H9 (cell line): Measurements from ENCODE around the gene USH2A. TPM values are rescaled to one million over a fixed set of nuclear protein-coding genes. Genes with fewer than 3 reads are reported as not detected.

Source experiments
- DNase-seq: peaks from one replicate; pipeline ENCODE4 v3.0.0-alpha.2; 2017
- H2AFZ ChIP-seq: one replicate; pipeline ENCODE4 v1.6.1; 2013; ENCODE audit warnings: mild to moderate bottlenecking, low read length, control low read depth, moderate library complexity
- H2AK5ac ChIP-seq: 2 replicates; pipeline ENCODE4 v1.6.1; 2013; ENCODE audit warnings: low read length, control low read depth, mixed read lengths; ENCODE audit not compliant: insufficient read length
- H2BK120ac ChIP-seq: one replicate; pipeline ENCODE4 v1.6.1; 2013; ENCODE audit warnings: low read depth, mild to moderate bottlenecking, low read length, control low read depth, inconsistent platforms; ENCODE audit not compliant: poor library complexity, severe bottlenecking
- H2BK12ac ChIP-seq: 2 replicates; pipeline ENCODE4 v1.6.1; 2013; ENCODE audit warnings: low read length, control low read depth, mixed read lengths, low read depth; ENCODE audit not compliant: insufficient read length
- H2BK15ac ChIP-seq: 2 replicates; pipeline ENCODE4 v1.6.1; 2013; ENCODE audit warnings: low read depth, low read length, control low read depth
- H2BK20ac ChIP-seq: one replicate; pipeline ENCODE4 v1.6.1; 2013; ENCODE audit warnings: low read depth, mild to moderate bottlenecking, low read length, control low read depth, inconsistent platforms; ENCODE audit not compliant: poor library complexity, severe bottlenecking
- H2BK5ac ChIP-seq: 2 replicates; pipeline ENCODE4 v1.6.1; 2013; ENCODE audit warnings: low read length, control low read depth, mixed read lengths; ENCODE audit not compliant: insufficient read length
- H3K14ac ChIP-seq: 2 replicates; pipeline ENCODE4 v1.6.1; 2013; ENCODE audit warnings: low read length, control low read depth; ENCODE audit not compliant: insufficient read depth
- H3K18ac ChIP-seq: 2 replicates; pipeline ENCODE4 v1.6.1; 2013; ENCODE audit warnings: low read depth, mild to moderate bottlenecking, mixed read lengths, low read length, control low read depth; ENCODE audit not compliant: insufficient read length
- H3K23ac ChIP-seq: 2 replicates; pipeline ENCODE4 v1.6.1; 2013; ENCODE audit warnings: low read length, control low read depth, mixed read lengths, low read depth; ENCODE audit not compliant: insufficient read length
- H3K23me2 ChIP-seq: 2 replicates; pipeline ENCODE4 v1.6.1; 2013; ENCODE audit warnings: low read depth, mild to moderate bottlenecking, mixed read lengths, low read length, control low read depth; ENCODE audit not compliant: insufficient read length, poor library complexity, severe bottlenecking
- H3K27ac ChIP-seq: 2 replicates; pipeline ENCODE4 v1.5.1; 2013; ENCODE audit warnings: low read length, control low read depth, mixed read lengths, low read depth; ENCODE audit not compliant: insufficient read length
- H3K27me3 ChIP-seq: 2 replicates; pipeline ENCODE4 v1.6.1; 2013; ENCODE audit warnings: low read length, control low read depth, inconsistent platforms; ENCODE audit not compliant: insufficient read depth
- H3K4ac ChIP-seq: 2 replicates; pipeline ENCODE4 v1.6.1; 2013; ENCODE audit warnings: low read depth, mild to moderate bottlenecking, control low read depth, inconsistent platforms, low read length, moderate library complexity
- H3K4me1 ChIP-seq: 2 replicates; pipeline ENCODE4 v1.6.1; 2013; ENCODE audit warnings: low read length, control low read depth, inconsistent platforms; ENCODE audit not compliant: insufficient read depth
- H3K4me2 ChIP-seq: 2 replicates; pipeline ENCODE4 v1.6.1; 2013; ENCODE audit warnings: low read length, control low read depth, mixed read lengths; ENCODE audit not compliant: insufficient read length, insufficient read depth
- H3K56ac ChIP-seq: 2 replicates; pipeline ENCODE4 v1.6.1; 2013; ENCODE audit warnings: low read depth, mild to moderate bottlenecking, mixed read lengths, low read length, control low read depth; ENCODE audit not compliant: insufficient read length
- H3K79me1 ChIP-seq: 2 replicates; pipeline ENCODE4 v1.6.1; 2013; ENCODE audit warnings: low read depth, mild to moderate bottlenecking, moderate library complexity, low read length, control low read depth, inconsistent platforms; ENCODE audit not compliant: insufficient read depth, poor library complexity, severe bottlenecking
- H3K79me2 ChIP-seq: 2 replicates; pipeline ENCODE4 v1.6.1; 2013; ENCODE audit warnings: low read length, control low read depth, inconsistent platforms; ENCODE audit not compliant: insufficient read depth
- H3K9ac ChIP-seq: 2 replicates; pipeline ENCODE4 v1.6.1; 2013; ENCODE audit warnings: low read length, control low read depth, mixed read lengths; ENCODE audit not compliant: insufficient read length; ENCODE audit errors: extremely low read depth
- H3K9me3 ChIP-seq: one replicate; pipeline ENCODE4 v1.6.1; 2013; ENCODE audit warnings: low read depth, low read length, inconsistent platforms; ENCODE audit not compliant: control insufficient read depth
- H3T11ph ChIP-seq: one replicate; pipeline ENCODE4 v1.6.1; 2013; ENCODE audit warnings: mild to moderate bottlenecking, low read length, control low read depth, inconsistent platforms
- H4K20me1 ChIP-seq: one replicate; pipeline ENCODE4 v1.6.1; 2013; ENCODE audit not compliant: control insufficient read depth, insufficient read length, insufficient read depth
- H4K5ac ChIP-seq: 2 replicates; pipeline ENCODE4 v1.6.1; 2013; ENCODE audit warnings: low read depth, mild to moderate bottlenecking, mixed read lengths, low read length, control low read depth; ENCODE audit not compliant: insufficient read length
- H4K8ac ChIP-seq: replicated peaks from 2 replicates; pipeline ENCODE4 v1.6.1; 2013; ENCODE audit warnings: low read length, control low read depth, mixed read lengths, low read depth; ENCODE audit not compliant: insufficient read length
- H4K91ac ChIP-seq: 2 replicates; pipeline ENCODE4 v1.6.1; 2013; ENCODE audit warnings: low read depth, mild to moderate bottlenecking, moderate library complexity, mixed read lengths, low read length, control low read depth; ENCODE audit not compliant: insufficient read length
- H3K27ac Mint-ChIP-seq, 3 experiments: 2 replicates in 2 of 3; 3 replicates in 1 of 3; pipeline ENCODE4 v1.8.0; 2020 to 2021; ENCODE audit warnings: mixed read lengths in 3 of 3, mild to moderate bottlenecking in 1 of 3, moderate library complexity in 1 of 3
- H3K27me3 Mint-ChIP-seq: 2 replicates; pipeline ENCODE4 v1.8.0; 2021; ENCODE audit warnings: low read depth, mild to moderate bottlenecking, moderate library complexity, mixed read lengths
- H3K36me3 Mint-ChIP-seq, 3 experiments: 2 replicates in 2 of 3; 3 replicates in 1 of 3; pipeline ENCODE4 v1.8.0; 2020 to 2021; ENCODE audit warnings: low read depth in 3 of 3, mixed read lengths in 3 of 3; ENCODE audit not compliant: insufficient read depth in 1 of 3
- H3K4me1 Mint-ChIP-seq, 2 experiments: 2 replicates each; pipeline ENCODE4 v1.8.0; 2020; ENCODE audit warnings: mixed read lengths in 2 of 2
- H3K4me3 Mint-ChIP-seq, 2 experiments: 2 replicates in 1 of 2; 3 replicates in 1 of 2; pipeline ENCODE4 v1.8.0; 2020 to 2021; ENCODE audit warnings: mild to moderate bottlenecking in 2 of 2, mixed read lengths in 2 of 2, moderate library complexity in 1 of 2
- H3K9me3 Mint-ChIP-seq, 2 experiments: 2 replicates in 1 of 2; 3 replicates in 1 of 2; pipeline ENCODE4 v1.8.0; 2020; ENCODE audit warnings: mild to moderate bottlenecking in 2 of 2, mixed read lengths in 2 of 2, moderate library complexity in 1 of 2
- CTCF ChIP-seq: fragments of 200-600 bp; sonication (generic); conservative IDR thresholded peaks from 3 replicates; pipeline ENCODE4 v1.8.0; 2021; ENCODE audit warnings: antibody characterized with exemption, mild to moderate bottlenecking
- WGBS: extraction: QIAGEN DNeasy Blood & Tissue Kit; methylation state at CpG from one replicate; pipeline ENCODE4 v1.1.7; 2013; ENCODE audit warnings: missing lambda C conversion rate, low lambda C conversion rate, mixed read lengths; ENCODE audit not compliant: insufficient read length; ENCODE audit errors: extremely low coverage; 5-methylcytosine and 5-hydroxymethylcytosine counted together
- total RNA-seq: library from RNA; stranded (reverse); gene quantifications from 2 replicates; pipeline ENCODE4 v1.2.1, GENCODE V29; 2021

Gene USH2A
- total RNA-seq, 1 experiment from 2014 or later: 0.11 TPM

DNA sequence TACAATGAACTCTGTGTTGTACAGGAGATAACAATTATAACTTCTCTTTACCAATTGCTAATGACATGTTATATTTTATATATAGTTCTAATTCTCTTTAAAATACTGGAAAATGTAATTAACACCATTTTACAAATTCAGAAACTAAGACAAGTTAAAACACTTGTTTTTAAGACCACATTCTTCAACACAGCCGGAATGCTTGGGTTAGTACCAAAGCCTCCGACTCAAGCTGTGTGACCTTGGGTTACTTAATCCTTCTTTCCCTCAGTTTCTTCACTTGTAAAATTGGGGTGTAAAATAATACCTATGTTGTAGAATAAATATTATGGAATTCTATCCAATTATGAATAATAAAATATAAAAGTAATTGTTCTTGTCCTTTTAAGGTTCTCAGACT, 378.7 kb downstream of the USH2A start:
- no CpG with 5 or more reads among the region's 2 CpGs for WGBS
- no peak overlapping the region for H4K8ac ChIP-seq
- no peak overlapping the region for H3K9ac ChIP-seq
- H2AK5ac ChIP-seq: no peak overlapping the region
- H2BK120ac ChIP-seq: no peak overlapping the region
- H3K79me1 ChIP-seq: no peaks in the 10 kb centered on the region
- TF ChIP-seq CTCF: no peak
- no peak overlapping the region for H3K4me2 ChIP-seq
- H4K20me1 ChIP-seq: no peaks in the 10 kb centered on the region
- H4K5ac ChIP-seq: no peak overlapping the region
- H3K14ac ChIP-seq: no peak overlapping the region
- no peaks in the 10 kb centered on the region for H3K23me2 ChIP-seq
- no peak overlapping the region for H3K23ac ChIP-seq
- no peaks in the 10 kb centered on the region for H3K36me3 Mint-ChIP-seq
- H3T11ph ChIP-seq: no peak overlapping the region
- H3K9me3 ChIP-seq: no peaks in the 10 kb centered on the region
- no peaks in the 10 kb centered on the region for H3K27me3 ChIP-seq
- H3K18ac ChIP-seq: no peak overlapping the region
- no peak overlapping the region for H2BK15ac ChIP-seq
- H3K27me3 Mint-ChIP-seq: no peaks in the 10 kb centered on the region
- H3K4me1 ChIP-seq: no peaks in the 10 kb centered on the region
- H3K56ac ChIP-seq: no peak overlapping the region
- H3K4me3 Mint-ChIP-seq: no peak overlapping the region
- H2BK5ac ChIP-seq: no peak overlapping the region
- H3K4me1 Mint-ChIP-seq: no peaks in the 10 kb centered on the region
- no peaks in the 10 kb centered on the region for H3K79me2 ChIP-seq
- no peak overlapping the region for H4K91ac ChIP-seq
- H3K27ac Mint-ChIP-seq: no peak overlapping the region
- H3K4ac ChIP-seq: no peak overlapping the region
- no peak overlapping the region for H2AFZ ChIP-seq
- no peak overlapping the region for H2BK20ac ChIP-seq
- no peaks in the 10 kb centered on the region for H3K9me3 Mint-ChIP-seq
- no peak overlapping the region for H2BK12ac ChIP-seq
- no peak for DNase-seq
- H3K27ac ChIP-seq: no peak overlapping the region
